RKO (cell line): ENCODE results near the gene ARHGAP31.
"Not testable (repeated sequence)": the region's sequence is repeated elsewhere in the genome, so short reads cannot be mapped to it uniquely, and the experiment has no call there.

Source experiments
- DNase-seq: peaks from one replicate; pipeline ENCODE4 v3.0.0-alpha.2; 2016; ENCODE audit warnings: low spot score

ARHGAP31 gene

GRCh38 chr3:119295816-119296726 is 1.9 kb downstream of the ARHGAP31 start:
- DNase-seq: peak; percentile 47

- DNase-seq: no peak
Observed at GRCh38 chr3:119296727-119297122, 2.5 kb downstream of the ARHGAP31 start.

GRCh38 chr3:119297169-119297568 is 3.0 kb downstream of the ARHGAP31 start:
- DNase-seq: peak; percentile 46

- DNase-seq: no peak
Observed at GRCh38 chr3:119298565-119298941, 4.4 kb downstream of the ARHGAP31 start.

- DNase-seq: no peak
Observed at GRCh38 chr3:119300991-119301391, 6.8 kb downstream of the ARHGAP31 start.

GRCh38 chr3:119301662-119302061 is 7.5 kb downstream of the ARHGAP31 start:
- no peak for DNase-seq

GRCh38 chr3:119302697-119303551 is 8.7 kb downstream of the ARHGAP31 start:
- no peak for DNase-seq

- no peak for DNase-seq
Observed at GRCh38 chr3:119304201-119304713, 10.1 kb downstream of the ARHGAP31 start.

- DNase-seq: no peak
Observed at GRCh38 chr3:119305286-119305685, 11.1 kb downstream of the ARHGAP31 start.

- not testable (repeated sequence) for DNase-seq
Observed at GRCh38 chr3:119306378-119306777, 12.2 kb downstream of the ARHGAP31 start.

- DNase-seq: no peak
Observed at GRCh38 chr3:119308355-119308754, 14.2 kb downstream of the ARHGAP31 start.

GRCh38 chr3:119309591-119309990 is 15.4 kb downstream of the ARHGAP31 start:
- DNase-seq: no peak

- DNase-seq: no peak
Observed at GRCh38 chr3:119310071-119310470, 15.9 kb downstream of the ARHGAP31 start.

- peak; percentile 72 for DNase-seq
Observed at GRCh38 chr3:119311081-119311925, 17.1 kb downstream of the ARHGAP31 start.

GRCh38 chr3:119313461-119313860 is 19.3 kb downstream of the ARHGAP31 start:
- no peak for DNase-seq

- DNase-seq: no peak
Observed at GRCh38 chr3:119314821-119315220, 20.6 kb downstream of the ARHGAP31 start.

GRCh38 chr3:119315600-119316312 is 21.6 kb downstream of the ARHGAP31 start:
- DNase-seq: no peak

GRCh38 chr3:119316313-119316670 is 22.1 kb downstream of the ARHGAP31 start:
- no peak for DNase-seq

- no peak for DNase-seq
Observed at GRCh38 chr3:119318876-119319275, 24.7 kb downstream of the ARHGAP31 start.

GRCh38 chr3:119319311-119319710 is 25.1 kb downstream of the ARHGAP31 start:
- no peak for DNase-seq

- DNase-seq: not testable (repeated sequence)
Observed at GRCh38 chr3:119320785-119321184, 26.6 kb downstream of the ARHGAP31 start.
